ENCODE measurements around the gene PEX14. TPM values are rescaled to one million over a fixed set of nuclear protein-coding genes. Genes with fewer than 3 reads are reported as not detected.

The PEX14 gene
- total RNA-seq, 1 donor from 2014 or later = 17.4 TPM

DNA sequence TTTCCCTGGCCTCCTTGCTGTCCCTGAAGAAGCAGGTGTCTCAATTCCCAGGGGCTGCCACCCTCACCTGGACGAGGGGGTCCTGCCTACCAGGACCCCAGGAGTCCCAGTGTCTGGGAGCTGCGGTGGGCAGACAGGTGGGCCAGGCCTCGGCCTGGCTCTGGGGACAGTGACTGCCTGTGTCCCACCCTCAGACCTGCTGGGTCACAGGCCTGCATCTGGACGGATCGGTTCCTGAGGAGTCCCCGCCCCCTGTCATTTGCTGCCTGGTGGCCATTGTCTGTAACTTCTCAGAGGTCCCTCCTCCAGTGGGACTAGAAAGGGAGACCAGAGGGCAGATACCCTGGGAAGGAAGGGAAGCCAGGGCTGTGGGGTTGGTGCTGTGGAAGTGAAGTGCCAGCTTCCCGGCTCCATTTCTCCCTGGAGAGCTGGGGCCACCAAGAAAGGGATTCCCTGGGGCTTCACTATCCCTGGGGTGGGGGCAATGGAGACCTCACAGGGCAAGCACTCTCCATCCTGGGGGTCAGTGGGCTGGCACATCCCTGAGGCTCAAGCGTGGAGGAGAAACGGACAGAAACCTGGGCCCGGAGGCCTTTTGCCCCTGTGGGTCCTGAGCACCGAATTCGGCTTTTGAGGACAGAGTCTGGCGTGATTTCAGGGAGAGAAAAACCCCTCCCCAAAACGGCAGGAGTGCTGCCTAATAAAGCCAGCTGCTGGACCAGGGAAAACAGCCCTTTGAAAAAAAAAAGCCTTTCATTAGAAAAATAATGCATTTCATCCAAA, 157.3 kb downstream of the PEX14 start:
- DNase-seq (ENCODE audit: low spot score) = peak; percentile 87
- TF ChIP-seq, protein P1, sequence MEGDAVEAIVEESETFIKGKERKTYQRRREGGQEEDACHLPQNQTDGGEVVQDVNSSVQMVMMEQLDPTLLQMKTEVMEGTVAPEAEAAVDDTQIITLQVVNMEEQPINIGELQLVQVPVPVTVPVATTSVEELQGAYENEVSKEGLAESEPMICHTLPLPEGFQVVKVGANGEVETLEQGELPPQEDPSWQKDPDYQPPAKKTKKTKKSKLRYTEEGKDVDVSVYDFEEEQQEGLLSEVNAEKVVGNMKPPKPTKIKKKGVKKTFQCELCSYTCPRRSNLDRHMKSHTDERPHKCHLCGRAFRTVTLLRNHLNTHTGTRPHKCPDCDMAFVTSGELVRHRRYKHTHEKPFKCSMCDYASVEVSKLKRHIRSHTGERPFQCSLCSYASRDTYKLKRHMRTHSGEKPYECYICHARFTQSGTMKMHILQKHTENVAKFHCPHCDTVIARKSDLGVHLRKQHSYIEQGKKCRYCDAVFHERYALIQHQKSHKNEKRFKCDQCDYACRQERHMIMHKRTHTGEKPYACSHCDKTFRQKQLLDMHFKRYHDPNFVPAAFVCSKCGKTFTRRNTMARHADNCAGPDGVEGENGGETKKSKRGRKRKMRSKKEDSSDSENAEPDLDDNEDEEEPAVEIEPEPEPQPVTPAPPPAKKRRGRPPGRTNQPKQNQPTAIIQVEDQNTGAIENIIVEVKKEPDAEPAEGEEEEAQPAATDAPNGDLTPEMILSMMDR (IDR thresholded peaks at IDR 0.05) = peak; percentile 20
- no peaks in the 10 kb centered on the region for H3K9me3 Mint-ChIP-seq (ENCODE audit: low read depth)
- no peaks in the 10 kb centered on the region for H3K27me3 Mint-ChIP-seq (ENCODE audit: low read depth)
- H3K4me3 Mint-ChIP-seq (ENCODE audit: unreplicated experiment) = no peak overlapping the region
- peaks cover 34% of the 10 kb centered on the region for H3K4me1 Mint-ChIP-seq (ENCODE audit: low read depth)
- no peaks in the 10 kb centered on the region for H3K36me3 Mint-ChIP-seq (ENCODE audit: low read depth)
- peak overlapping the region; percentile 66 for H3K27ac Mint-ChIP-seq (ENCODE audit: unreplicated experiment)

DNA sequence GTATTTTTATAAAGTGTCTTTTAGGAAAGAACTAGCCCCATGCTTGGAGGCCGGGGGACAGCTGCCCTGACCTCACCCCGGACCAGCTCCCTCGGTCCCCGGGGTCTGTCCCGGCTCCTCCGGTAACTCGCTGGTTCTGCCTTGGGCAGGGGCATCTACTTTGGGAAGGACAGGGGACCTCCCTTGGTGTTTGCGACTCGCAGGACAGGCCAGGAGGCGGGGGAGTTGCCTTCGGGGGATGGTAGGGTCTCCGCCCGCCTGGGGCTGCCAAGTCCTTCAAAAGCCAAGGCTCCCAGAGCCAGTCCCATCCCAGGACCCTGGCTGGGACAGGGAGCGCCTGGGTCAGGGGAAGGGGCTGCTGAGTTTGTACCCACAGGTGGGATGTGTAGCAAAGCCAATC, 157.9 kb downstream of the PEX14 start:
- DNase-seq (ENCODE audit: low spot score) = peak; percentile 89
- peaks cover 39% of the 10 kb centered on the region for H3K4me1 Mint-ChIP-seq (ENCODE audit: low read depth)
- TF ChIP-seq, protein P1 (IDR thresholded peaks at IDR 0.05) = no peak
- H3K9me3 Mint-ChIP-seq (ENCODE audit: low read depth) = no peaks in the 10 kb centered on the region
- no peak overlapping the region for H3K27ac Mint-ChIP-seq (ENCODE audit: unreplicated experiment)
- no peaks in the 10 kb centered on the region for H3K27me3 Mint-ChIP-seq (ENCODE audit: low read depth)
- no peak overlapping the region for H3K4me3 Mint-ChIP-seq (ENCODE audit: unreplicated experiment)
- H3K36me3 Mint-ChIP-seq (ENCODE audit: low read depth) = no peaks in the 10 kb centered on the region

DNA sequence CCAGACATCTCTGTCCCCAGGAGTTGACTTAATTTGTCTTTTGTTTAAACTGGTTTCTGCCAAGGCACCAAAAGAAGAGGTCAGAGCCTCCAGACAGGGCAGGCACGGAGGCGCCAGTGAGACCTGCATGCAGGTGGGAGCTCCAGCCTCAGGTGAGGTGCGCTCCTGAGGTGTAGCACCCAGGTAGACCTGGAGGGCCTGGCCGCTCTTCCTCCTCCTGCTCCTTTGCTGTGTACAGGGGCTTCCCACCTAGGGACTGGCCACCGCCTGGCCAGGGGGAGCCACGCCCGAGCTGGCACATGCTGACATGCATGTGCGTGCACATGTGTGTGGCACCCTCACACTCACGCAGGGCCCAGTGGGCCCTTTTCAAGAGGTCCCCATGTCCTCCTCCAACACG, 158.7 kb downstream of the PEX14 start:
- TF ChIP-seq, protein P1 (IDR thresholded peaks at IDR 0.05) = no peak
- Mint-ChIP-seq H3K4me1 (ENCODE audit: low read depth) (peaks cover 41% of the 10 kb centered on the region), H3K4me3 (ENCODE audit: unreplicated experiment) (no peak overlapping the region), H3K36me3 (ENCODE audit: low read depth) (no peaks in the 10 kb centered on the region), H3K27me3 (ENCODE audit: low read depth) (no peaks in the 10 kb centered on the region), H3K9me3 (ENCODE audit: low read depth) (no peaks in the 10 kb centered on the region), H3K27ac (ENCODE audit: unreplicated experiment) (no peak overlapping the region)
- peak; percentile 81 for DNase-seq (ENCODE audit: low spot score)

DNA sequence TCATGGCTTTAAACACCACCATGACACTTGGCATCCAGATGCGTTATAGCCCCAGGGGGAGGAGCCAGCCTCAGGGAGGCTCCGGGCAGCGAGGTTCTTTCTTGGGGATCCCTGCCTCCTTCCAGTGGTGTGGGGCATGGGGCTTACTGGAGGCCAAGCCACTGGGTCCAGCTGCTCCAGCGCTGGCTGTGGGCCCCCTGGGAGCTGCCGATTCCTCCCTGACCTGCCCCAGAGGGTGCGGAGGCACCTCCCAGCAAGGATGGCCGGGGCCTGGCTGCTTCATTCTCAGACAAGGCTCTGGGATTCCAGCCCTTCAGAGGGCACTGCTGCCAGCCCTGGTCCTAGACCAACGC, 159.3 kb downstream of the PEX14 start:
- no peaks in the 10 kb centered on the region for H3K36me3 Mint-ChIP-seq (ENCODE audit: low read depth)
- peaks cover 35% of the 10 kb centered on the region for H3K4me1 Mint-ChIP-seq (ENCODE audit: low read depth)
- H3K9me3 Mint-ChIP-seq (ENCODE audit: low read depth) = no peaks in the 10 kb centered on the region

DNA sequence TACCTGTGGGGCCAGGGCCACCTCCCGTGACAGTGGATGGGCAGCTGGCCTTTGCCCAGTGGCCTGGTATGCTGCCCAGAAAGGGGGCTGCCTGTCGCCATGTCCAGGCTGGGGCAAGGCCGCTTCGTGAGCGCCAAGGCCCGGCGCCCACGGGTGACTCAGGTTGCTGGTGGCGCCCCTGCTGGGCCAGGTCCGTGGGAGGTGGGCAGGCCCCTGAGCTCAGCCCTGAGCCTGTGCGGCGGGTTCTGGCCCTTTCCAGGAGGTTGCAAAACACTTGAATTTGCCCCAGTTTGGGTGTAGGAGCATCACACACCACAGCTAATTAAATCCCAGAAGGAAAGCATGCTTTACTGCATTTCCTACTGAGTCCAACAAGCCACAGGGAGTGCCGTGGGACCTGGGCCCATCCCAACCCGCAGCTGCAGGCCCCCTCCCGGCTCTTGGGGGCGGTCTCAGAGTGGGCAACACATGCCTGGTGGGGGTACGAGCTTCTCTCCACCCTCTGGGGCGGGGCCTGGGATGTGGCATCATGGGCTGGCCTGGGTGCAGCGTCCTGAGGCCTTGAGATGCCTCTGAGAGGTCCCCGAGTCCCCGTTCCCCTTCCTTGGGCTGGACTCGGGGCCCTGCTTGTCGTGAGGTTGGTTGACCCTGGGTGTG, 159.8 kb downstream of the PEX14 start:
- H3K9me3 Mint-ChIP-seq (ENCODE audit: low read depth) = no peaks in the 10 kb centered on the region
- peaks cover 32% of the 10 kb centered on the region for H3K4me1 Mint-ChIP-seq (ENCODE audit: low read depth)
- H3K36me3 Mint-ChIP-seq (ENCODE audit: low read depth) = no peaks in the 10 kb centered on the region
- H3K27me3 Mint-ChIP-seq (ENCODE audit: low read depth) = no peaks in the 10 kb centered on the region
- TF ChIP-seq, protein P1 (IDR thresholded peaks at IDR 0.05) = no peak
- H3K27ac Mint-ChIP-seq (ENCODE audit: unreplicated experiment) = peak overlapping the region; percentile 45
- no peak overlapping the region for H3K4me3 Mint-ChIP-seq (ENCODE audit: unreplicated experiment)
- no peak for DNase-seq (ENCODE audit: low spot score)

More for the DNA sequence above, 159.3 kb downstream of the PEX14 start:
- no peak overlapping the region for H3K4me3 Mint-ChIP-seq (ENCODE audit: unreplicated experiment)
- peak; percentile 85 for DNase-seq (ENCODE audit: low spot score)
- H3K27me3 Mint-ChIP-seq (ENCODE audit: low read depth) = no peaks in the 10 kb centered on the region
- TF ChIP-seq, protein P1 (IDR thresholded peaks at IDR 0.05) = no peak
- no peak overlapping the region for H3K27ac Mint-ChIP-seq (ENCODE audit: unreplicated experiment)

Data from chondrocyte (in vitro differentiated cells).